Immature natural killer cell (primary cell): ENCODE data around the gene USP17L22. TPM values are rescaled to one million over a fixed set of nuclear protein-coding genes. Genes with fewer than 3 reads are reported as not detected.
"Not testable (repeated sequence)": the region's sequence is repeated elsewhere in the genome, so short reads cannot be mapped to it uniquely, and the experiment has no call there.

Source experiments
- DNase-seq, 3 donors: peaks; one replicate each; pipeline ENCODE4 v3.0.0; 2022; ENCODE audit warnings: mixed read lengths in 1 of 3
- H3K27ac Mint-ChIP-seq, 6 donors: one replicate each; pipeline ENCODE4 v1.8.0; 2020; ENCODE audit warnings: mixed read lengths in 6 of 6, mild to moderate bottlenecking in 5 of 6, inconsistent platforms in 4 of 6, moderate library complexity in 3 of 6
- H3K27me3 Mint-ChIP-seq, 3 donors: one replicate each; pipeline ENCODE4 v1.8.0; 2020 to 2021; ENCODE audit warnings: low read depth in 3 of 3, mild to moderate bottlenecking in 3 of 3, mixed read lengths in 3 of 3, moderate library complexity in 3 of 3, inconsistent platforms in 1 of 3
- H3K36me3 Mint-ChIP-seq, 3 donors: one replicate each; pipeline ENCODE4 v1.8.0; 2020; ENCODE audit warnings: mixed read lengths in 3 of 3, inconsistent platforms in 2 of 3, mild to moderate bottlenecking in 2 of 3
- H3K4me1 Mint-ChIP-seq, 2 donors: one replicate each; pipeline ENCODE4 v1.8.0; 2020; ENCODE audit warnings: inconsistent platforms in 2 of 2, mild to moderate bottlenecking in 2 of 2, mixed read lengths in 2 of 2, moderate library complexity in 1 of 2
- H3K4me3 Mint-ChIP-seq, 5 donors: one replicate each; pipeline ENCODE4 v1.8.0; 2020; ENCODE audit warnings: mild to moderate bottlenecking in 5 of 5, mixed read lengths in 5 of 5, inconsistent platforms in 3 of 5, moderate library complexity in 3 of 5
- H3K9me3 Mint-ChIP-seq, 6 donors: one replicate each; pipeline ENCODE4 v1.8.0; 2020; ENCODE audit warnings: mild to moderate bottlenecking in 6 of 6, mixed read lengths in 6 of 6, inconsistent platforms in 4 of 6, moderate library complexity in 3 of 6
- polyA plus RNA-seq, 3 donors: library from polyadenylated mRNA; unstranded; fragments of 300-500 nt; fragmentation: Illumina TruSeq; gene quantifications; one replicate each; pipeline ENCODE4 v1.2.3, GENCODE V29; 2021

USP17L22 gene, protein sequence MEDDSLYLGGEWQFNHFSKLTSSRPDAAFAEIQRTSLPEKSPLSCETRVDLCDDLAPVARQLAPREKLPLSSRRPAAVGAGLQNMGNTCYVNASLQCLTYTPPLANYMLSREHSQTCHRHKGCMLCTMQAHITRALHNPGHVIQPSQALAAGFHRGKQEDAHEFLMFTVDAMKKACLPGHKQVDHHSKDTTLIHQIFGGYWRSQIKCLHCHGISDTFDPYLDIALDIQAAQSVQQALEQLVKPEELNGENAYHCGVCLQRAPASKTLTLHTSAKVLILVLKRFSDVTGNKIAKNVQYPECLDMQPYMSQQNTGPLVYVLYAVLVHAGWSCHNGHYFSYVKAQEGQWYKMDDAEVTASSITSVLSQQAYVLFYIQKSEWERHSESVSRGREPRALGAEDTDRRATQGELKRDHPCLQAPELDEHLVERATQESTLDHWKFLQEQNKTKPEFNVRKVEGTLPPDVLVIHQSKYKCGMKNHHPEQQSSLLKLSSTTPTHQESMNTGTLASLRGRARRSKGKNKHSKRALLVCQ
- not detected for polyA plus RNA-seq

DNA sequence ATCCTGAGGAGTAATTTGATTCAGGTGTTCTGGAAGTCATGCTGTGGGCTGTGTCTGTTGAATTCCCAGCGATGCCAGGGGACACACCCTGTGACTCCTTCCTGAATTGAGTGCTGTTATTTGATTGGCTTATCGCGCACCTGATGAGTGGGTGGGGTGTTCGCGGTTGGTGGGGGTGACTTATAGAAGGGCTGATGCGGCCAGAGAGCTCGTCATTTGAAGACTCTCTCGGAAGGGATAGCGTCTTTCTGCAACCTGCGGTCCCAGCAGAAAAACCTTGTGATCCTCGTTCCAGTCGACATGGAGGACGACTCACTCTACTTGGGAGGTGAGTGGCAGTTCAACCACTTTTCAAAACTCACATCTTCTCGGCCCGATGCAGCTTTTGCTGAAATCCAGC is at the start of gene USP17L22:
TSS of gene USP17L22 (plus strand) at position 301 of the 400 bp plus-strand sequence. CDS start at position 301, 0 bp downstream.
- not testable (repeated sequence) for H3K27me3 Mint-ChIP-seq, H3K27ac Mint-ChIP-seq, H3K4me1 Mint-ChIP-seq, H3K4me3 Mint-ChIP-seq, H3K36me3 Mint-ChIP-seq, H3K9me3 Mint-ChIP-seq, DNase-seq

DNA sequence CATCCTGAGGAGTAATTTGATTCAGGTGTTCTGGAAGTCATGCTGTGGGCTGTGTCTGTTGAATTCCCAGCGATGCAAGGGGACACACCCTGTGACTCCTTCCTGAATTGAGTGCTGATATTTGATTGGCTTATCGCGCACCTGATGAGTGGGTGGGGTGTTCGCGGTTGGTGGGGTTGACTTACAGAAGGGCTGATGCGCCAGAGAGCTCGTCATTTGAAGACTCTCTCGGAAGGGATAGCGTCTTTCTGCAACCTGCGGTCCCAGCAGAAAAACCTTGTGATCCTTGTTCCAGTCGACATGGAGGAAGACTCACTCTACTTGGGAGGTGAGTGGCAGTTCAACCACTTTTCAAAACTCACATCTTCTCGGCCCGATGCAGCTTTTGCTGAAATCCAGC is 47.6 kb upstream of the USP17L22 start, which contains the start of gene USP17L12:
TSS of gene USP17L12 (plus strand) at position 301 of the 400 bp plus-strand sequence. CDS start at position 301, 0 bp downstream.
- H3K4me3 Mint-ChIP-seq, H3K27ac Mint-ChIP-seq, H3K9me3 Mint-ChIP-seq, DNase-seq, H3K36me3 Mint-ChIP-seq, H3K27me3 Mint-ChIP-seq, H3K4me1 Mint-ChIP-seq: not testable (repeated sequence)

DNA sequence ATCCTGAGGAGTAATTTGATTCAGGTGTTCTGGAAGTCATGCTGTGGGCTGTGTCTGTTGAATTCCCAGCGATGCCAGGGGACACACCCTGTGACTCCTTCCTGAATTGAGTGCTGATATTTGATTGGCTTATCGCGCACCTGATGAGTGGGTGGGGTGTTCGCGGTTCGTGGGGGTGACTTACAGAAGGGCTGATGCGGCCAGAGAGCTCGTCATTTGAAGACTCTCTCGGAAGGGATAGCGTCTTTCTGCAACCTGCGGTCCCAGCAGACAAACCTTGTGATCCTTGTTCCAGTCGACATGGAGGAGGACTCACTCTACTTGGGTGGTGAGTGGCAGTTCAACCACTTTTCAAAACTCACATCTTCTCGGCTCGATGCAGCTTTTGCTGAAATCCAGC is 42.8 kb upstream of the USP17L22 start, which contains the start of gene USP17L13:
TSS of gene USP17L13 (plus strand) at position 301 of the 400 bp plus-strand sequence. CDS start at position 301, 0 bp downstream.
- DNase-seq, H3K27me3 Mint-ChIP-seq, H3K9me3 Mint-ChIP-seq, H3K4me1 Mint-ChIP-seq, H3K4me3 Mint-ChIP-seq, H3K36me3 Mint-ChIP-seq, H3K27ac Mint-ChIP-seq: not testable (repeated sequence)

DNA sequence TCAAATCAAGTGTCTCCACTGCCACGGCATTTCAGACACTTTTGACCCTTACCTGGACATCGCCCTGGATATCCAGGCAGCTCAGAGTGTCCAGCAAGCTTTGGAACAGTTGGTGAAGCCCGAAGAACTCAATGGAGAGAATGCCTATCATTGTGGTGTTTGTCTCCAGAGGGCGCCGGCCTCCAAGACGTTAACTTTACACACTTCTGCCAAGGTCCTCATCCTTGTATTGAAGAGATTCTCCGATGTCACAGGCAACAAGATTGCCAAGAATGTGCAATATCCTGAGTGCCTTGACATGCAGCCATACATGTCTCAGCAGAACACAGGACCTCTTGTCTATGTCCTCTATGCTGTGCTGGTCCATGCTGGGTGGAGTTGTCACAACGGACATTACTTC is 37.2 kb upstream of the USP17L22 start:
- H3K9me3 Mint-ChIP-seq, H3K4me3 Mint-ChIP-seq: not testable (repeated sequence)

DNA sequence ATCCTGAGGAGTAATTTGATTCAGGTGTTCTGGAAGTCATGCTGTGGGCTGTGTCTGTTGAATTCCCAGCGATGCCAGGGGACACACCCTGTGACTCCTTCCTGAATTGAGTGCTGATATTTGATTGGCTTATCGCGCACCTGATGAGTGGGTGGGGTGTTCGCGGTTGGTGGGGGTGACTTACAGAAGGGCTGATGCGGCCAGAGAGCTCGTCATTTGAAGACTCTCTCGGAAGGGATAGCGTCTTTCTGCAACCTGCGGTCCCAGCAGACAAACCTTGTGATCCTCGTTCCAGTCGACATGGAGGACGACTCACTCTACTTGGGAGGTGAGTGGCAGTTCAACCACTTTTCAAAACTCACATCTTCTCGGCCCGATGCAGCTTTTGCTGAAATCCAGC is 33.3 kb upstream of the USP17L22 start, which contains the start of gene USP17L15:
TSS of gene USP17L15 (plus strand) at position 301 of the 400 bp plus-strand sequence. CDS start at position 301, 0 bp downstream.
- DNase-seq, H3K4me3 Mint-ChIP-seq, H3K36me3 Mint-ChIP-seq, H3K27ac Mint-ChIP-seq, H3K4me1 Mint-ChIP-seq, H3K27me3 Mint-ChIP-seq, H3K9me3 Mint-ChIP-seq: not testable (repeated sequence)

More for the DNA sequence above, 37.2 kb upstream of the USP17L22 start:
- H3K36me3 Mint-ChIP-seq, H3K27ac Mint-ChIP-seq, H3K4me1 Mint-ChIP-seq, H3K27me3 Mint-ChIP-seq, DNase-seq: not testable (repeated sequence)

DNA sequence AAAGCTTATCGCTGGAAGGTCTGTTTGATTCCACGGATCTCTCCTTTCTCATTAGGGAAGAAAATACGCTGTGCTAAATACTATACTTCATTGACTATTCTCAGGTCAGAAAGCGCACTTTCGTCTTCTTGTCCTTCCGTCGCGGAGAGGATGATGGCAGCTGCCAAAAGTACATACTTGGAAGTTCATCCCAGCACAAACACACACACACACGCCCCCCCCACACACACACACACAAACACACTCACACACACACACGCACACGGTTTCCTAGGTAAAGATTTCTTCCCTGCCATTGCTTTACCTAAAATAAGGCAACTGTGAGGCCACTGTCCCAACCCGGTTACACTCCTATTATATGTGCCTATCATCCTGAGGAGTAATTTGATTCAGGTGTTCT is 29.0 kb upstream of the USP17L22 start:
- H3K9me3 Mint-ChIP-seq, H3K4me1 Mint-ChIP-seq, H3K27me3 Mint-ChIP-seq, DNase-seq, H3K27ac Mint-ChIP-seq, H3K36me3 Mint-ChIP-seq, H3K4me3 Mint-ChIP-seq: not testable (repeated sequence)

DNA sequence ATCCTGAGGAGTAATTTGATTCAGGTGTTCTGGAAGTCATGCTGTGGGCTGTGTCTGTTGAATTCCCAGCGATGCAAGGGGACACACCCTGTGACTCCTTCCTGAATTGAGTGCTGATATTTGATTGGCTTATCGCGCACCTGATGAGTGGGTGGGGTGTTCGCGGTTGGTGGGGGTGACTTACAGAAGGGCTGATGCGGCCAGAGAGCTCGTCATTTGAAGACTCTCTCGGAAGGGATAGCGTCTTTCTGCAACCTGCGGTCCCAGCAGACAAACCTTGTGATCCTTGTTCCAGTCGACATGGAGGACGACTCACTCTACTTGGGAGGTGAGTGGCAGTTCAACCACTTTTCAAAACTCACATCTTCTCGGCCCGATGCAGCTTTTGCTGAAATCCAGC is 23.8 kb upstream of the USP17L22 start, which contains the start of gene USP17L17:
TSS of gene USP17L17 (plus strand) at position 301 of the 400 bp plus-strand sequence. CDS start at position 301, 0 bp downstream.
- H3K36me3 Mint-ChIP-seq, H3K4me1 Mint-ChIP-seq, DNase-seq, H3K27ac Mint-ChIP-seq, H3K9me3 Mint-ChIP-seq, H3K27me3 Mint-ChIP-seq, H3K4me3 Mint-ChIP-seq: not testable (repeated sequence)

DNA sequence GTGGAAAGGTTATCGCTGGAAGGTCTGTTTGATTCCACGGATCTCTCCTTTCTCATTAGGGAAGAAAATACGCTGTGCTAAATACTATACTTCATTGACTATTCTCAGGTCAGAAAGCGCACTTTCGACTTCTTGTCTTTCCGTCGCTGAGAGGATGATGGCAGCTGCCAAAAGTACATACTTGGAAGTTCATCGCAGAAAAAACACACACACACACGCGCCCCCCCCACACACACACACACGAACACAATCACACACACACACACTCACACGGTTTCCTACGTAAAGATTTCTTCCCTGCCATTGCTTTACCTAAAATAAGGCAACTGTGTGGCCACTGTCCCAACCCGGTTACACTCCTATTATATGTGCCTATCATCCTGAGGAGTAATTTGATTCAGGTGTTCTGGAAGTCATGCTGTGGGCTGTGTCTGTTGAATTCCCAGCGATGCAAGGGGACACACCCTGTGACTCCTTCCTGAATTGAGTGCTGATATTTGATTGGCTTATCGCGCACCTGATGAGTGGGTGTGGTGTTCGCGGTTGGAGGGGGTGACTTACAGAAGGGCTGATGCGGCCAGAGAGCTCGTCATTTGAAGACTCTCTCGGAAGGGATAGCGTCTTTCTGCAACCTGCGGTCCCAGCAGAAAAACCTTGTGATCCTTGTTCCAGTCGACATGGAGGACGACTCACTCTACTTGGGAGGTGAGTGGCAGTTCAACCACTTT is 19.3 kb upstream of the USP17L22 start, which contains the start of gene USP17L18:
TSS of gene USP17L18 (plus strand) at position 678 of the 728 bp plus-strand sequence. CDS start at position 678, 0 bp downstream.
- H3K27ac Mint-ChIP-seq, H3K4me3 Mint-ChIP-seq, H3K4me1 Mint-ChIP-seq, H3K36me3 Mint-ChIP-seq, H3K9me3 Mint-ChIP-seq, H3K27me3 Mint-ChIP-seq, DNase-seq: not testable (repeated sequence)

DNA sequence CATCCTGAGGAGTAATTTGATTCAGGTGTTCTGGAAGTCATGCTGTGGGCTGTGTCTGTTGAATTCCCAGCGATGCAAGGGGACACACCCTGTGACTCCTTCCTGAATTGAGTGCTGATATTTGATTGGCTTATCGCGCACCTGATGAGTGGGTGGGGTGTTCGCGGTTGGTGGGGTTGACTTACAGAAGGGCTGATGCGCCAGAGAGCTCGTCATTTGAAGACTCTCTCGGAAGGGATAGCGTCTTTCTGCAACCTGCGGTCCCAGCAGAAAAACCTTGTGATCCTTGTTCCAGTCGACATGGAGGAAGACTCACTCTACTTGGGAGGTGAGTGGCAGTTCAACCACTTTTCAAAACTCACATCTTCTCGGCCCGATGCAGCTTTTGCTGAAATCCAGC is 14.3 kb upstream of the USP17L22 start, which contains the start of gene USP17L19:
TSS of gene USP17L19 (plus strand) at position 301 of the 400 bp plus-strand sequence. CDS start at position 301, 0 bp downstream.
- H3K4me3 Mint-ChIP-seq, H3K9me3 Mint-ChIP-seq, H3K27ac Mint-ChIP-seq, DNase-seq, H3K4me1 Mint-ChIP-seq, H3K36me3 Mint-ChIP-seq, H3K27me3 Mint-ChIP-seq: not testable (repeated sequence)

DNA sequence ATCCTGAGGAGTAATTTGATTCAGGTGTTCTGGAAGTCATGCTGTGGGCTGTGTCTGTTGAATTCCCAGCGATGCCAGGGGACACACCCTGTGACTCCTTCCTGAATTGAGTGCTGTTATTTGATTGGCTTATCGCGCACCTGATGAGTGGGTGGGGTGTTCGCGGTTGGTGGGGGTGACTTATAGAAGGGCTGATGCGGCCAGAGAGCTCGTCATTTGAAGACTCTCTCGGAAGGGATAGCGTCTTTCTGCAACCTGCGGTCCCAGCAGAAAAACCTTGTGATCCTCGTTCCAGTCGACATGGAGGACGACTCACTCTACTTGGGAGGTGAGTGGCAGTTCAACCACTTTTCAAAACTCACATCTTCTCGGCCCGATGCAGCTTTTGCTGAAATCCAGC is 9.6 kb upstream of the USP17L22 start, which contains the start of gene USP17L20:
TSS of gene USP17L20 (plus strand) at position 301 of the 400 bp plus-strand sequence. CDS start at position 301, 0 bp downstream.
- H3K27ac Mint-ChIP-seq, H3K9me3 Mint-ChIP-seq, H3K27me3 Mint-ChIP-seq, DNase-seq, H3K4me3 Mint-ChIP-seq, H3K36me3 Mint-ChIP-seq, H3K4me1 Mint-ChIP-seq: not testable (repeated sequence)

DNA sequence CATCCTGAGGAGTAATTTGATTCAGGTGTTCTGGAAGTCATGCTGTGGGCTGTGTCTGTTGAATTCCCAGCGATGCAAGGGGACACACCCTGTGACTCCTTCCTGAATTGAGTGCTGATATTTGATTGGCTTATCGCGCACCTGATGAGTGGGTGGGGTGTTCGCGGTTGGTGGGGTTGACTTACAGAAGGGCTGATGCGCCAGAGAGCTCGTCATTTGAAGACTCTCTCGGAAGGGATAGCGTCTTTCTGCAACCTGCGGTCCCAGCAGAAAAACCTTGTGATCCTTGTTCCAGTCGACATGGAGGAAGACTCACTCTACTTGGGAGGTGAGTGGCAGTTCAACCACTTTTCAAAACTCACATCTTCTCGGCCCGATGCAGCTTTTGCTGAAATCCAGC is 4.8 kb upstream of the USP17L22 start, which contains the start of gene USP17L21:
TSS of gene USP17L21 (plus strand) at position 301 of the 400 bp plus-strand sequence. CDS start at position 301, 0 bp downstream.
- H3K27me3 Mint-ChIP-seq, H3K4me1 Mint-ChIP-seq, H3K36me3 Mint-ChIP-seq, H3K9me3 Mint-ChIP-seq, H3K27ac Mint-ChIP-seq, DNase-seq, H3K4me3 Mint-ChIP-seq: not testable (repeated sequence)

DNA sequence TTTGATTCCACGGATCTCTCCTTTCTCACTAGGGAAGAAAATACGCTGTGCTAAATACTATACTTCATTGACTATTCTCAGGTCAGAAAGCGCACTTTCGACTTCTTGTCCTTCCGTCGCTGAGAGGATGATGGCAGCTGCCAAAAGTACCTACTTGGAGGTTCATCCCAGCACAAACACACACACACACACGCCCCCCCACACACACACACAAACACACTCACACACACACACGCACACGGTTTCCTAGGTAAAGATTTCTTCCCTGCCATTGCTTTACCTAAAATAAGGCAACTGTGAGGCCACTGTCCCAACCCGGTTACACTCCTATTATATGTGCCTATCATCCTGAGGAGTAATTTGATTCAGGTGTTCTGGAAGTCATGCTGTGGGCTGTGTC is 4.3 kb downstream of the USP17L22 start:
- not testable (repeated sequence) for H3K4me1 Mint-ChIP-seq, H3K27me3 Mint-ChIP-seq, H3K4me3 Mint-ChIP-seq, H3K9me3 Mint-ChIP-seq, H3K36me3 Mint-ChIP-seq, H3K27ac Mint-ChIP-seq
- peak in 1 of 3 donors; percentile 6 for DNase-seq
